ENCODE measurements around the gene PHC2. TPM values are rescaled to one million over a fixed set of nuclear protein-coding genes. Genes with fewer than 3 reads are reported as not detected.
A peak's percentile ranks its signal among the peaks of the same experiment; 100 is the strongest.

PHC2 gene
- total RNA-seq, 2 experiments from 2014 or later, result 43.0 to 43.7 TPM

DNA sequence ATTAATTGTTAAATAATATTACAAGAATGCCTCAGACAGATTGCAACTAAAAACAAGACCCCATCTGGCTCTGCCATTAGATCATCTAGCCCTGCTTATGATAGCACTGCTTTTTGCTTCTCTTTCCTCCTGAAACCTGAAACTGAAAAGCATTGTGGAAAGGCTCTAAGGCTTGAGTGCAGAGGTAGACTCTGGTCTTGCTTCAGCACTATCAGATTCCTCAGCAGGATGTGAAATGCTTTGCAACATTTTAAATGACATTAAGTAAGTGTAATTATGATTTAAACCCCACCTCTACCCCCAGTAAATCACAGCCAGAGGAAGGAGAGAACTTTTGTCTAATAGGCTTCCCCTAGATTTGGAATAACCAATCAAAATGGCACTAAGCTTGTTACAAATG lies 32.9 kb downstream of the PHC2 start:
- Mint-ChIP-seq H3K4me3 (no peak overlapping the region), H3K36me3 (no peaks in the 10 kb centered on the region), H3K27me3 (peaks cover 14% of the 10 kb centered on the region), H3K27ac (no peak overlapping the region), H3K4me1 (peaks cover 24% of the 10 kb centered on the region), H3K9me3 (no peaks in the 10 kb centered on the region)
- no peak for DNase-seq
- POLR2A ChIA-PET, result no interaction called here
- no peak for ATAC-seq (ENCODE audit: low read depth)

- ATAC-seq (ENCODE audit: low read depth) (no peak), DNase-seq (no peak)
- H3K27ac Mint-ChIP-seq, result no peak overlapping the region
- H3K4me1 Mint-ChIP-seq, result peaks cover 24% of the 10 kb centered on the region
- H3K36me3 Mint-ChIP-seq, result no peaks in the 10 kb centered on the region
- H3K27me3 Mint-ChIP-seq, result peaks cover 22% of the 10 kb centered on the region
- no peak overlapping the region for H3K4me3 Mint-ChIP-seq
- POLR2A ChIA-PET, result no interaction called here
- no peaks in the 10 kb centered on the region for H3K9me3 Mint-ChIP-seq
Observed at GRCh38 chr1:33397125-33397506, 33.8 kb downstream of the PHC2 start.

- peaks cover 26% of the 10 kb centered on the region for H3K27me3 Mint-ChIP-seq
- H3K27ac Mint-ChIP-seq, result peak overlapping the region; percentile 63
- H3K4me3 Mint-ChIP-seq, result peak overlapping the region; percentile 29
- H3K36me3 Mint-ChIP-seq, result no peaks in the 10 kb centered on the region
- DNase-seq (no peak), ATAC-seq (ENCODE audit: low read depth) (peak; percentile 82)
- no peaks in the 10 kb centered on the region for H3K9me3 Mint-ChIP-seq
- H3K4me1 Mint-ChIP-seq, result peaks cover 24% of the 10 kb centered on the region
- POLR2A ChIA-PET, result no interaction called here
Observed at GRCh38 chr1:33396188-33397124, 34.4 kb downstream of the PHC2 start.

GRCh38 chr1:33394770-33395169 lies 36.1 kb downstream of the PHC2 start:
- POLR2A ChIA-PET, result no interaction called here
- H3K4me1 Mint-ChIP-seq, result peaks cover 24% of the 10 kb centered on the region
- H3K27me3 Mint-ChIP-seq, result peaks cover 31% of the 10 kb centered on the region
- H3K36me3 Mint-ChIP-seq, result no peaks in the 10 kb centered on the region
- no peak overlapping the region for H3K4me3 Mint-ChIP-seq
- ATAC-seq (ENCODE audit: low read depth), result no peak
- no peak for DNase-seq
- no peaks in the 10 kb centered on the region for H3K9me3 Mint-ChIP-seq
- H3K27ac Mint-ChIP-seq, result no peak overlapping the region

DNA sequence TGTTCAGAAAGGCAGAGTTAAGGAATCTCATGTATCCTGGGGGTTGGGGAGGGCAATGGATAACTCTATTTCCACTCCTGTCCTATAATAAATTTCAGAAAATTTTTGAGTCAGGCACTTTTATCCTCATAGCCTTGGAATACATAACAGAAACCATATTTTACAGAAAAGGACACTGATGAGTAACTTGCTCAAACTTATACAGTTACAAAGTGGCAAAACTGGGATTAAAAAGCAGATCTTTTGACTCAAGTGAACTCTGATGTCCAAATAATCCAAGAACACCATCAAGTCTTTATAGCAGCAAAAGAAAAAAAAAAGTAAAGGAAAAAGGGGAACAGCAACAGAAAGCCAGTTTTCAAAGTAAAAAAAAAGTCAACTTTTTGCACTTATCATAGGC lies 36.9 kb downstream of the PHC2 start:
- Mint-ChIP-seq H3K36me3 (no peaks in the 10 kb centered on the region), H3K9me3 (no peaks in the 10 kb centered on the region), H3K4me1 (peaks cover 24% of the 10 kb centered on the region), H3K27ac (no peak overlapping the region), H3K4me3 (no peak overlapping the region), H3K27me3 (peaks cover 32% of the 10 kb centered on the region)
- DNase-seq, result no peak
- no peak for ATAC-seq (ENCODE audit: low read depth)
- POLR2A ChIA-PET, result no interaction called here

DNA sequence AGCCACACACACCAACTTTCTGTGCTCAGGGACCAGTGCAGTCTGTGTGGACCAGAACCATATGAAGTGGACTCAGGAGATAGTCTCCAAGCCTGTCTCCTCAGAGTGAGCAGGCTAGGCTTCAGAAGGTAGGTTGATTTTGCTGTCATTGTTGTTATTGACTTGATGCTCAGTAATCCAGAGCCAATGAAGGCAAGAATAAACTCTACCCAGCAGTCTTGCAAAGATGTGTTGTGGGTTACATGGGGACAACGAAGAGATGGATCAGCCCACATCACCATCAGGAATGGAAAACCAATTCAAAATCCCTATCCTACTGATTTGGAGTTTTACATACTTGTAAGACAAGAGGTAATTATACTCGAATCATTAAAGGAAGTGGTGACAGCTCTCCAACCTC lies 37.4 kb downstream of the PHC2 start:
- POLR2A ChIA-PET, result no interaction called here
- H3K27me3 Mint-ChIP-seq, result peaks cover 35% of the 10 kb centered on the region
- H3K9me3 Mint-ChIP-seq, result no peaks in the 10 kb centered on the region
- DNase-seq (no peak), ATAC-seq (ENCODE audit: low read depth) (no peak)
- no peaks in the 10 kb centered on the region for H3K36me3 Mint-ChIP-seq
- no peak overlapping the region for H3K27ac Mint-ChIP-seq
- no peak overlapping the region for H3K4me3 Mint-ChIP-seq
- H3K4me1 Mint-ChIP-seq, result peaks cover 21% of the 10 kb centered on the region

GRCh38 chr1:33392639-33393038 lies 38.3 kb downstream of the PHC2 start:
- Mint-ChIP-seq H3K4me3 (no peak overlapping the region), H3K27me3 (peaks cover 35% of the 10 kb centered on the region), H3K4me1 (peaks cover 15% of the 10 kb centered on the region), H3K27ac (no peak overlapping the region), H3K9me3 (no peaks in the 10 kb centered on the region), H3K36me3 (no peaks in the 10 kb centered on the region)
- no peak for ATAC-seq (ENCODE audit: low read depth)
- POLR2A ChIA-PET, result no interaction called here
- DNase-seq, result no peak

- Mint-ChIP-seq H3K4me1 (peaks cover 11% of the 10 kb centered on the region), H3K36me3 (no peaks in the 10 kb centered on the region), H3K4me3 (no peak overlapping the region), H3K9me3 (no peaks in the 10 kb centered on the region), H3K27me3 (peaks cover 35% of the 10 kb centered on the region), H3K27ac (no peak overlapping the region)
- DNase-seq, result no peak
- POLR2A ChIA-PET, result no interaction called here
- no peak for ATAC-seq (ENCODE audit: low read depth)
Observed at GRCh38 chr1:33392206-33392605, 38.7 kb downstream of the PHC2 start.

GRCh38 chr1:33391343-33392078 lies 39.4 kb downstream of the PHC2 start:
- POLR2A ChIA-PET, result no interaction called here
- DNase-seq (no peak), ATAC-seq (ENCODE audit: low read depth) (no peak)
- H3K27ac Mint-ChIP-seq, result no peak overlapping the region
- no peaks in the 10 kb centered on the region for H3K9me3 Mint-ChIP-seq
- H3K4me1 Mint-ChIP-seq, result peaks cover 4% of the 10 kb centered on the region
- H3K27me3 Mint-ChIP-seq, result peaks cover 35% of the 10 kb centered on the region
- H3K4me3 Mint-ChIP-seq, result no peak overlapping the region
- H3K36me3 Mint-ChIP-seq, result no peaks in the 10 kb centered on the region

DNA sequence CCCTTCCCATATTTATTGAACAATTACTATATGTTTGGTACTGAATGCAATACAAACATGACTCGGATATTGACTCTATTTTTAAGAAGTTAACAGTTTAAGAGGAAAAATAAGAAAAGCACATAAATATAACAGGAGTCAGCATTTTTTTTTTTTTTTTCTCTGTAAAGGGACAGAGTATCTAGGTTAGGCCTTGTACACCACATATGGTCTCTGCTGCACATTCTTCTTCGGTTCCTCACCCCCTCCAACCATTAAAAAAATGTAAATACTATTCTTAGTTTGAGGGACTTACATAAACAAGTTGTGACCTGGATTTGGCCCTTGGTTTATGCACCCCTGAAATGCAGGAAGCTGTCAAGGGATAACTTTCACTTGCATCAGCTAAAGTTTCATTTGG lies 40.4 kb downstream of the PHC2 start:
- Mint-ChIP-seq H3K4me1 (peaks cover 2% of the 10 kb centered on the region), H3K4me3 (no peak overlapping the region), H3K9me3 (no peaks in the 10 kb centered on the region), H3K27ac (no peak overlapping the region), H3K36me3 (no peaks in the 10 kb centered on the region), H3K27me3 (peaks cover 35% of the 10 kb centered on the region)
- POLR2A ChIA-PET, result no interaction called here
- ATAC-seq (ENCODE audit: low read depth) (no peak), DNase-seq (no peak)

DNA sequence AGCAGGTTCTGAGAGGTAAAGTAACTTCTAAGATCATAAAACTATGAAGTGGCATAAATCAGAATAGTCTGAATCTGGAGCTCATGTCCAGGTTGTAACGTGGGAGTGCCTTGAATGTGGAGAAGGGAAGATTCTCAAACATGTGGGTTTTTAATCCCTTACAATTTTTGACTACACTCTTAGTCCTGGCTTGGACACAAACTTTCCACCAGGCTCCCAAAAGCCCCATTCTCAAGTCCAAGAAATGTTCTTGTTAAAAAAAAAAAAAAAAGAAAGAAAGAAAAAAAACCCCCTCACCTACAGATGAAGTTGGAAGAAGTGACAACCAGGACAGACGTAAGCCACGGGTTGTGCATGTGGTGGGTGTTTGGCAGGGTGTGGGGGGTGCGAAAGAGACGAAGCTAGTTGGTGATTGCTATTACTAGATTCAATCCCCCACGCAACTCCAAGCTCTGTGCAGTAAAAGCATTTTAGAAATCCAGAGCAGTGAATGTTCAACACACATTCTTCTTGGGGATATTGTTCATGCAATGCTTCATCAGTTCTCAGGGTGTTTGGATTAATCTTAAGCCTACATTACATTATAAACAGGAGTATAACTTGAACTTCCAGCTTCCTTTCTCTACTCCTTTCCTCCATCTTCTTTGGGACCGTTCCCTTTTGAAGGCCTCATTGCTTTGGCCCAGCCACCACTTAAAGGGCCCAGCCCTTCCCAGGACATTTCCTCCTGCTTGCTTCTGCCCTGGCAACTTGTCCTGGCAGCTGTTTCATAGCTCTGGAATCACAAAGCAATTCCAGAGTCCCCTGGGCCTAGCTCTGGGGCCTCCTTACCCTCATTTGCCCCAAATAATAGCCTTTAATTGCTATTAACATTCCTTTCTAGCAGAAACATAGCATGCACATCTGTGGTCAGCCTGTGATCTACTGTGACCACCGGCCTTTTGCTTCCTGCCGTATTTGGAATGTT lies 41.8 kb downstream of the PHC2 start:
- H3K9me3 Mint-ChIP-seq, result no peaks in the 10 kb centered on the region
- DNase-seq (no peak), ATAC-seq (ENCODE audit: low read depth) (no peak)
- H3K36me3 Mint-ChIP-seq, result no peaks in the 10 kb centered on the region
- peaks cover 40% of the 10 kb centered on the region for H3K27me3 Mint-ChIP-seq
- H3K4me1 Mint-ChIP-seq, result peaks cover 2% of the 10 kb centered on the region
- POLR2A ChIA-PET, result no interaction called here
- no peak overlapping the region for H3K4me3 Mint-ChIP-seq
- no peak overlapping the region for H3K27ac Mint-ChIP-seq

- DNase-seq, result no peak
- no peak for ATAC-seq (ENCODE audit: low read depth)
- Mint-ChIP-seq H3K27ac (no peak overlapping the region), H3K27me3 (peaks cover 34% of the 10 kb centered on the region), H3K9me3 (no peaks in the 10 kb centered on the region), H3K4me1 (no peaks in the 10 kb centered on the region), H3K36me3 (no peaks in the 10 kb centered on the region), H3K4me3 (no peak overlapping the region)
- POLR2A ChIA-PET, result no interaction called here
Observed at GRCh38 chr1:33387625-33388024, 43.3 kb downstream of the PHC2 start.

GRCh38 chr1:33385251-33385650 lies 45.6 kb downstream of the PHC2 start:
- Mint-ChIP-seq H3K9me3 (no peaks in the 10 kb centered on the region), H3K4me3 (no peak overlapping the region), H3K27ac (no peak overlapping the region), H3K27me3 (peaks cover 27% of the 10 kb centered on the region), H3K4me1 (peaks cover 16% of the 10 kb centered on the region), H3K36me3 (no peaks in the 10 kb centered on the region)
- DNase-seq, result no peak
- ATAC-seq (ENCODE audit: low read depth), result no peak
- POLR2A ChIA-PET, result no interaction called here
